Naive thymus-derived CD8-positive, alpha-beta T cell (primary cell): ENCODE measurements around the gene C11orf42. TPM values are rescaled to one million over a fixed set of nuclear protein-coding genes. Genes with fewer than 3 reads are reported as not detected.

Source experiments
- polyA plus RNA-seq, 3 donors: library from polyadenylated mRNA; unstranded; fragments of 300-500 nt; fragmentation: Illumina TruSeq; gene quantifications; one replicate each; pipeline ENCODE4 v1.2.3, GENCODE V29; 2021
- total RNA-seq, 8 experiments: library from RNA in 2 of 8; stranded (reverse) in 2 of 8; gene quantifications; one replicate each; pipeline ENCODE4 v1.2.3 and lab custom pipeline; 2021 to 2026

Gene C11orf42
- total and polyA plus RNA-seq, 5 experiments from 2014 or later, result not detected

Other genes with a start within 250 kb of the C11orf42 start
- not detected for gene OR56A5, start 237.1 kb upstream of the C11orf42 start, total RNA-seq
- not detected for gene OR56A5, start 237.1 kb upstream of the C11orf42 start, polyA plus RNA-seq
- not detected for gene OR52L1, start 218.6 kb upstream of the C11orf42 start, total RNA-seq
- not detected for gene OR52L1, start 218.6 kb upstream of the C11orf42 start, polyA plus RNA-seq
- gene OR56A4, start 198.6 kb upstream of the C11orf42 start, total RNA-seq, result under 1 TPM in 1 of 2 experiments, not detected in 1; 0.10 TPM
- not detected for gene OR56A4, start 198.6 kb upstream of the C11orf42 start, polyA plus RNA-seq
- gene OR56A1, start 174.8 kb upstream of the C11orf42 start, total RNA-seq, result not detected
- not detected for gene OR56A1, start 174.8 kb upstream of the C11orf42 start, polyA plus RNA-seq
- gene OR56B4, start 97.9 kb upstream of the C11orf42 start, total RNA-seq, result not detected
- under 1 TPM in 1 of 3 donors, not detected in 2; 0.19 TPM for gene OR56B4, start 97.9 kb upstream of the C11orf42 start, polyA plus RNA-seq
- gene OR52B2, start 35.2 kb upstream of the C11orf42 start, total RNA-seq, result not detected
- not detected for gene OR52B2, start 35.2 kb upstream of the C11orf42 start, polyA plus RNA-seq
- gene OR52W1, start 6.3 kb upstream of the C11orf42 start, total RNA-seq, result not detected
- not detected for gene OR52W1, start 6.3 kb upstream of the C11orf42 start, polyA plus RNA-seq
- 10 to 100 TPM; 46.7 to 48.5 TPM for gene FHIP1B, start 29.1 kb downstream of the C11orf42 start, total RNA-seq
- gene FHIP1B, start 29.1 kb downstream of the C11orf42 start, polyA plus RNA-seq, result 10 to 100 TPM in 2 of 3 donors, 1 to 10 TPM in 1; 9.3 to 14.9 (median 11.4) TPM
- gene CNGA4, start 33.5 kb downstream of the C11orf42 start, total RNA-seq, result 1 to 10 TPM in 1 of 2 experiments, under 1 TPM in 1; 0.70 to 1.2 TPM
- gene CNGA4, start 33.5 kb downstream of the C11orf42 start, polyA plus RNA-seq, result under 1 TPM in 2 of 3 donors, not detected in 1; 0.13 to 0.33 TPM
- not detected for gene CCKBR, start 54.3 kb downstream of the C11orf42 start, total RNA-seq
- gene CCKBR, start 54.3 kb downstream of the C11orf42 start, polyA plus RNA-seq, result not detected
- not detected for gene CAVIN3, start 114.9 kb downstream of the C11orf42 start, total RNA-seq
- not detected for gene CAVIN3, start 114.9 kb downstream of the C11orf42 start, polyA plus RNA-seq
- gene SMPD1, start 184.9 kb downstream of the C11orf42 start, total RNA-seq, result 10 to 100 TPM; 54.8 to 62.0 TPM
- gene SMPD1, start 184.9 kb downstream of the C11orf42 start, polyA plus RNA-seq, result 10 to 100 TPM; 22.4 to 32.6 (median 31.7) TPM
- 100 to 1,000 TPM; 135 to 141 TPM for gene APBB1, start 213.5 kb downstream of the C11orf42 start, total RNA-seq
- gene APBB1, start 213.5 kb downstream of the C11orf42 start, polyA plus RNA-seq, result 100 to 1,000 TPM; 115 to 196 (median 146) TPM
- 1 to 10 TPM; 1.6 to 1.7 TPM for gene HPX, start 235.4 kb downstream of the C11orf42 start, total RNA-seq
- not detected for gene HPX, start 235.4 kb downstream of the C11orf42 start, polyA plus RNA-seq